ENCODE data around the gene SDR42E1.

DNA sequence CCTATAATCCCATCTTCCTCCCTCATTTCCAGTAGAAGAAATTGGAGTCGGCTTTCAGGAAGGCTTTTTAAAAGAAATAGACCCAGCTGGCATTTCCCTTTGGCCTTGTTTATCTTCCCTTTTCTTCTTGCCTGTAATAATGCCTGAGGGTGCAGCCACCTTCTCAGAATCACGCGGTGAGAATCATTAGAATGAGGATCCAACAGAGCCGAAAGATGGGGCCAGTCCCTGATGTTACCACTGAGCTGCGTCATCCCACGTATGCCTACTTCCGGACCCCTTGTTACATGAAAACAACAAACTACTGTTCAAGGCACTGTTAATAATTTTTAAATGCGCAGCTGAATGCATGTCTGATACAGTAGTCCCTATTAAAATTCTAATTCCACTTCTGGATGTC is 24.1 kb downstream of the SDR42E1 start:
- TF ChIP-seq CTCF (IDR thresholded peaks at IDR 0.05 in 2 of 3, conservative IDR thresholded peaks at IDR 0.05 in 1 of 3; ENCODE audit: borderline replicate concordance in 1 of 3, insufficient read depth in 1 of 3, low read depth in 2 of 3, low read length in 2 of 3), result no peak
- TF ChIP-seq REST (IDR thresholded peaks at IDR 0.05; ENCODE audit: low read depth), result no peak
- no peak for TF ChIP-seq TCF7L2 (IDR thresholded peaks at IDR 0.05; ENCODE audit: borderline replicate concordance, extremely low read depth, insufficient read depth, insufficient read length)
- TF ChIP-seq MAX (IDR thresholded peaks at IDR 0.05), result no peak
- no peak for TF ChIP-seq SP1 (IDR thresholded peaks at IDR 0.05; ENCODE audit: low read depth)
